HG03045 (cell line): ENCODE measurements around the gene NSUN4.
"Not testable (repeated sequence)": the region's sequence is repeated elsewhere in the genome, so short reads cannot be mapped to it uniquely, and the experiment has no call there.

Source experiments
- ATAC-seq: cut with Tn5 transposase; IDR thresholded peaks from one replicate; pipeline ENCODE4 v1.9.1; 2021; ENCODE audit warnings: mild to moderate bottlenecking, moderate library complexity; ENCODE audit not compliant: unreplicated experiment

Gene NSUN4

GRCh38 chr1:46340404-46341221, at the start of gene NSUN4:
TSS of gene NSUN4 (plus strand) at chr1:46340807. CDS start at chr1:46340827, 20 bp downstream.
- peak; percentile 80 for ATAC-seq

GRCh38 chr1:46295306-46295705, 45.3 kb upstream of the NSUN4 start:
- no peak for ATAC-seq

- ATAC-seq = no peak
Measured at GRCh38 chr1:46298387-46298786, 42.2 kb upstream of the NSUN4 start.

- no peak for ATAC-seq
Measured at GRCh38 chr1:46300673-46301405, 39.8 kb upstream of the NSUN4 start.

- ATAC-seq = no peak
Measured at GRCh38 chr1:46301406-46301807, 39.2 kb upstream of the NSUN4 start.

GRCh38 chr1:46301808-46302640, 38.6 kb upstream of the NSUN4 start:
- ATAC-seq = no peak

- peak; percentile 5 for ATAC-seq
Measured at GRCh38 chr1:46302641-46303037, 38.0 kb upstream of the NSUN4 start.

GRCh38 chr1:46303038-46303871, 37.4 kb upstream of the NSUN4 start, which contains the start of the genes LRRC41 and UQCRH:
TSS of gene LRRC41 (minus strand) at chr1:46303616. CDS start at chr1:46303322, 294 bp downstream.
TSS of gene UQCRH (plus strand) at chr1:46303698. CDS start at chr1:46303767, 69 bp downstream.
- peak; percentile 81 for ATAC-seq

- no peak for ATAC-seq
Measured at GRCh38 chr1:46303872-46304326, 36.7 kb upstream of the NSUN4 start.

- no peak for ATAC-seq
Measured at GRCh38 chr1:46306159-46306530, 34.5 kb upstream of the NSUN4 start.

GRCh38 chr1:46309401-46310159, 31.0 kb upstream of the NSUN4 start:
- no peak for ATAC-seq

GRCh38 chr1:46310321-46310720, 30.3 kb upstream of the NSUN4 start:
- no peak for ATAC-seq

- ATAC-seq = no peak
Measured at GRCh38 chr1:46315669-46316403, 24.8 kb upstream of the NSUN4 start.

GRCh38 chr1:46317323-46317722, 23.3 kb upstream of the NSUN4 start:
- no peak for ATAC-seq

- not testable (repeated sequence) for ATAC-seq
Measured at GRCh38 chr1:46319301-46319700, 21.3 kb upstream of the NSUN4 start.

- not testable (repeated sequence) for ATAC-seq
Measured at GRCh38 chr1:46319960-46320914, 20.4 kb upstream of the NSUN4 start.

GRCh38 chr1:46322191-46322590, 18.4 kb upstream of the NSUN4 start:
- not testable (repeated sequence) for ATAC-seq
